Heart left ventricle (tissue), 16 donors: ENCODE data around the gene IL15RA. TPM values are rescaled to one million over a fixed set of nuclear protein-coding genes. Genes with fewer than 3 reads are reported as not detected.

Source experiments
- ATAC-seq, 4 donors: fragments of 200-7000 bp; cut with Tn5 transposase; one replicate each; pipeline ENCODE4 v1.9.1; 2020 to 2022; ENCODE audit warnings: moderate library complexity in 4 of 4, mild to moderate bottlenecking in 3 of 4, moderate number of reproducible peaks in 1 of 4
- DNase-seq, 5 donors: peaks; one replicate each; pipeline ENCODE4 v3.0.0-alpha.2; 2020
- H3K27ac ChIP-seq, 12 donors: fragments of 200-600 bp; sonication (generic) in 4 of 12; one replicate each; pipeline versions ENCODE4 v1.5.0 to v1.8.0; 2016 to 2022; ENCODE audit warnings: mild to moderate bottlenecking in 2 of 12
- H3K27me3 ChIP-seq, 9 donors: fragments of 200-600 bp; sonication (generic) in 2 of 9; one replicate each; pipeline versions ENCODE4 v1.5.1 to v1.8.0; 2016 to 2022; ENCODE audit warnings: mild to moderate bottlenecking in 3 of 9
- H3K36me3 ChIP-seq, 9 donors: fragments of 200-600 bp; sonication (generic) in 2 of 9; one replicate each; pipeline versions ENCODE4 v1.5.0 to v1.8.0; 2018 to 2022; ENCODE audit warnings: mild to moderate bottlenecking in 2 of 9
- H3K4me1 ChIP-seq, 12 donors: fragments of 200-600 bp; sonication (generic) in 4 of 12; one replicate each; pipeline versions ENCODE4 v1.5.0 to v1.8.0; 2016 to 2022; ENCODE audit warnings: mild to moderate bottlenecking in 3 of 12
- H3K4me3 ChIP-seq, 12 donors: fragments of 200-600 bp; sonication (generic) in 4 of 12; one replicate each; pipeline versions ENCODE4 v1.5.0 to v1.8.0; 2017 to 2022; ENCODE audit warnings: mild to moderate bottlenecking in 9 of 12, moderate library complexity in 4 of 12
- H3K9me3 ChIP-seq, 12 donors: fragments of 200-600 bp; sonication (generic) in 4 of 12; one replicate each; pipeline versions ENCODE4 v1.5.0 to v1.8.0; 2016 to 2022; ENCODE audit warnings: mild to moderate bottlenecking in 1 of 12
- CTCF ChIP-seq, 12 donors: fragments of 200-600 bp; sonication (generic) in 4 of 12; IDR thresholded peaks; one replicate each; pipeline versions ENCODE4 v1.5.0 to v1.8.0; 2018 to 2022; ENCODE audit warnings: antibody characterized with exemption in 12 of 12, mild to moderate bottlenecking in 5 of 12
- POLR2A ChIP-seq, 2 donors: fragments of 450-650 bp; IDR thresholded peaks; one replicate each; pipeline ENCODE4 v1.6.1; 2017; ENCODE audit warnings: antibody characterized with exemption in 2 of 2, mild to moderate bottlenecking in 2 of 2, moderate library complexity in 2 of 2
- WGBS, 4 donors: extraction: QIAGEN DNeasy Blood & Tissue Kit in 2 of 4; methylation state at CpG; one replicate each; pipeline versions ENCODE4 v1.1.5 to v1.1.7; 2013 to 2018; 5-methylcytosine and 5-hydroxymethylcytosine counted together
- intact Hi-C, 10 donors: fragments of 100-400 bp; cut with DNase I; formaldehyde crosslinking; loops; one replicate each; pipeline versions ENCODE4 v1.11.1 to v1.14.2; 2022
- polyA plus RNA-seq, 2 donors: library from polyadenylated mRNA; stranded (reverse); fragments of 200-250 nt; gene quantifications; one replicate each; pipeline ENCODE4 v1.2.3, GENCODE V29; 2013
- total RNA-seq, 9 donors: library from RNA; depleted of rRNA in 2 of 9; stranded (reverse); fragments of >200 nt in 2 of 9; fragmentation: NEBNext Ultra II Directional in 3 of 9; extraction: Animal tissue kit (Norgen Biotek cat#: 25700) in 3 of 9; gene quantifications; one replicate each; pipeline versions ENCODE4 v1.1.0 to v1.2.4, GENCODE V29; 2016 to 2023
- donor health status: ischemic (EF 13 %, LVEDD 7.1; RV severe dilation, severe dysfunction).
- donor health status: healthy with polysubstance abuse.
- donor health status: DM: no; HTN: yes; CAD: no.
- donor health status: DM: no; HTN: no; CAD: no.
- donor health status: ischemic (EF 25% LVEDD 6.9; RV normal size, moderate dysfunction).
- donor health status: ischemic (EF 25% LVEDD 5.7; RV mildly dilated, moderate dysfunction).
- donor health status: healthy.
- donor health status: DM: yes; HTN: yes; CAD: no.
- donor health status: ischemic (EF 35%, LVEDD 5.7; RV mildly dilated, moderate dysfunction).
- donor health status: nonischemic (EF 11% LVEDD 7.7; RV severe dilation, severe dysfunction).
- donor health status: DM: yes; HTN: yes; CAD: no.
- donor health status: PGD.
- donor health status: ischemic (EF 29% LVEDD 5.4; RV normal size, mild dysfunction).
- donor health status: nonischemic (EF 23%, LVEDD 6.1; RV moderate dilation, normal function).

The IL15RA gene
- total and polyA plus RNA-seq, 11 donors, result 2.2 to 41.1 (median 6.6) TPM

- Histone ChIP-seq H3K4me3 (no peak overlapping the region), H3K9me3 (no peaks in the 10 kb centered on the region), H3K27me3 (no peaks in the 10 kb centered on the region), H3K36me3 (peaks cover 0 to 34% (median 33%) of the 10 kb centered on the region in 9 donors), H3K4me1 (peaks cover 6 to 52% (median 38%) of the 10 kb centered on the region in 12 donors), H3K27ac (peak overlapping the region in 3 of 12 donors; percentile 92 to 98 (median 94))
- ATAC-seq (no peak), DNase-seq (no peak)
- intact Hi-C loops, result loop anchor here in 6 of 10 donors (10.0 kb wide), 2 partner anchors 74 to 144 kb away; partner anchors contain the start of gene RBM17 (in 2 of the 6)
- TF ChIP-seq CTCF (IDR thresholded peaks at IDR 0.05) (no peak), POLR2A (IDR thresholded peaks at IDR 0.05) (no peak)
- 81 to 87% (median 84%) methylated on average over 6 of the region's 6 CpGs for WGBS, 4 donors
Measured at GRCh38 chr10:5940807-5941218, 36.5 kb downstream of the IL15RA start.

- H3K27ac ChIP-seq, result no peak overlapping the region
- intact Hi-C loops, result no loop called here
- WGBS, 4 donors, result 90 to 93% (median 93%) methylated on average over 12 of the region's 12 CpGs
- H3K27me3 ChIP-seq, result no peaks in the 10 kb centered on the region
- TF ChIP-seq POLR2A (IDR thresholded peaks at IDR 0.05), result no peak
- no peak for TF ChIP-seq CTCF (IDR thresholded peaks at IDR 0.05)
- no peak for DNase-seq
- H3K9me3 ChIP-seq, result no peaks in the 10 kb centered on the region
- H3K4me3 ChIP-seq, result no peak overlapping the region
- no peak for ATAC-seq
- peaks cover 3 to 27% (median 17%) of the 10 kb centered on the region in 12 donors for H3K4me1 ChIP-seq
- peaks cover 0 to 59% (median 48%) of the 10 kb centered on the region in 9 donors for H3K36me3 ChIP-seq
Measured at GRCh38 chr10:5938291-5938690, 39.1 kb downstream of the IL15RA start.

- DNase-seq (no peak), ATAC-seq (no peak)
- H3K9me3 ChIP-seq, result no peaks in the 10 kb centered on the region
- no peak overlapping the region for H3K4me3 ChIP-seq
- intact Hi-C loops, result no loop called here
- TF ChIP-seq CTCF (IDR thresholded peaks at IDR 0.05), result no peak
- TF ChIP-seq POLR2A (IDR thresholded peaks at IDR 0.05), result no peak
- WGBS, 4 donors, result 94 to 95% (median 95%) methylated on average over 18 of the region's 18 CpGs
- H3K27ac ChIP-seq, result no peak overlapping the region
- H3K27me3 ChIP-seq, result no peaks in the 10 kb centered on the region
- peaks cover 0 to 70% (median 60%) of the 10 kb centered on the region in 9 donors for H3K36me3 ChIP-seq
- H3K4me1 ChIP-seq, result peaks cover 0 to 23% (median 4%) of the 10 kb centered on the region in 12 donors
Measured at GRCh38 chr10:5937016-5937415, 40.3 kb downstream of the IL15RA start.

- H3K27ac ChIP-seq, result no peak overlapping the region
- no peak for ATAC-seq
- no peaks in the 10 kb centered on the region for H3K27me3 ChIP-seq
- intact Hi-C loops, result no loop called here
- TF ChIP-seq CTCF (IDR thresholded peaks at IDR 0.05), result no peak
- no peak for TF ChIP-seq POLR2A (IDR thresholded peaks at IDR 0.05)
- no peak for DNase-seq
- H3K36me3 ChIP-seq, result peaks cover 0 to 84% (median 74%) of the 10 kb centered on the region in 9 donors
- H3K4me1 ChIP-seq, result peaks cover 0 to 11% (median 0%) of the 10 kb centered on the region in 12 donors
- 86 to 89% (median 88%) methylated on average over 10 of the region's 10 CpGs for WGBS, 4 donors
- no peak overlapping the region for H3K4me3 ChIP-seq
- H3K9me3 ChIP-seq, result no peaks in the 10 kb centered on the region
Measured at GRCh38 chr10:5935628-5936027, 41.7 kb downstream of the IL15RA start.
